Aorta (tissue), 5 donors: ENCODE measurements around the gene UBAP1L. TPM values are rescaled to one million over a fixed set of nuclear protein-coding genes. Genes with fewer than 3 reads are reported as not detected.
"Not testable (repeated sequence)": the region's sequence is repeated elsewhere in the genome, so short reads cannot be mapped to it uniquely, and the experiment has no call there.

Experiments
- ATAC-seq: fragments of 200-7000 bp; cut with Tn5 transposase; one replicate; pipeline ENCODE4 v1.9.1; 2022; ENCODE audit warnings: moderate library complexity; ENCODE audit not compliant: low FRiP score
- DNase-seq, 2 donors: peaks; one replicate each; pipeline ENCODE4 v3.0.0-alpha.2; 2020
- H3K27ac ChIP-seq, 2 donors: one replicate each; pipeline ENCODE4 v1.5.1; 2013; ENCODE audit warnings: low read length in 2 of 2, mild to moderate bottlenecking in 2 of 2, moderate library complexity in 2 of 2, control low read depth in 1 of 2, inconsistent platforms in 1 of 2, low read depth in 1 of 2
- H3K27me3 ChIP-seq, 2 donors: one replicate each; pipeline ENCODE4 v1.6.1; 2013; ENCODE audit warnings: control low read depth in 1 of 2, low read length in 1 of 2, mild to moderate bottlenecking in 1 of 2, moderate library complexity in 1 of 2; ENCODE audit not compliant: insufficient read depth in 2 of 2, control insufficient read depth in 1 of 2
- H3K36me3 ChIP-seq, 2 donors: one replicate each; pipeline ENCODE4 v1.6.1; 2013; ENCODE audit warnings: control low read depth in 1 of 2, low read length in 1 of 2, mild to moderate bottlenecking in 1 of 2; ENCODE audit not compliant: insufficient read depth in 2 of 2, control insufficient read depth in 1 of 2
- H3K4me1 ChIP-seq, 2 donors: one replicate each; pipeline ENCODE4 v1.6.1; 2013; ENCODE audit warnings: low read length in 2 of 2, control low read depth in 1 of 2, mild to moderate bottlenecking in 1 of 2, moderate library complexity in 1 of 2; ENCODE audit not compliant: insufficient read depth in 2 of 2, control insufficient read depth in 1 of 2
- H3K4me3 ChIP-seq, 2 donors: one replicate each; pipeline ENCODE4 v1.5.1; 2013; ENCODE audit warnings: low read length in 2 of 2, control low read depth in 1 of 2, mild to moderate bottlenecking in 1 of 2
- H3K9me3 ChIP-seq: one replicate; pipeline ENCODE4 v1.6.1; 2013; ENCODE audit warnings: mild to moderate bottlenecking, low read length; ENCODE audit not compliant: control insufficient read depth
- WGBS, 2 donors: extraction: QIAGEN DNeasy Blood & Tissue Kit; methylation state at CpG; one replicate each; pipeline ENCODE4 v1.1.7; 2013; 5-methylcytosine and 5-hydroxymethylcytosine counted together
- intact Hi-C, 2 donors: fragments of 100-400 bp; cut with DNase I; formaldehyde crosslinking; loops; one replicate each; pipeline versions ENCODE4 v1.14.2 to v1.15.0; 2022
- polyA plus RNA-seq, 2 donors: library from polyadenylated mRNA; stranded (reverse); fragments of 200-250 nt; gene quantifications; one replicate each; pipeline ENCODE4 v1.2.3, GENCODE V29; 2013
- total RNA-seq, 2 donors: library from RNA; stranded (reverse); fragmentation: NEBNext Ultra II Directional; extraction: Animal tissue kit (Norgen Biotek cat#: 25700); gene quantifications; one replicate each; pipeline ENCODE4 v1.2.1, GENCODE V29; 2021
- donor health status: healthy with polysubstance abuse.
- donor health status: Bipolar disorder and iron deficiency.
- donor health status: DM: no; HTN: no; CAD: no.
- donor health status: DM: no; HTN: no; CAD: no.
- donor health status: DM: yes; HTN: yes; CAD: no.

The UBAP1L gene
- total and polyA plus RNA-seq, 4 donors, result 0.88 to 10.3 (median 7.0) TPM

- intact Hi-C loops, result no loop called here
- H3K9me3 ChIP-seq, result no peaks in the 10 kb centered on the region
- WGBS, 2 donors, result 88% methylated on average over 5 of the region's 5 CpGs
- H3K36me3 ChIP-seq, result no peaks in the 10 kb centered on the region
- DNase-seq (no peak), ATAC-seq (no peak)
- H3K27me3 ChIP-seq, result no peaks in the 10 kb centered on the region
- no peaks in the 10 kb centered on the region for H3K4me1 ChIP-seq
- H3K27ac ChIP-seq, result no peak overlapping the region
- H3K4me3 ChIP-seq, result no peak overlapping the region
Observed at GRCh38 chr15:65105038-65105437, 10.0 kb downstream of the UBAP1L start.

GRCh38 chr15:65102912-65103311, 12.1 kb downstream of the UBAP1L start:
- 95% methylated on average over 3 of the region's 3 CpGs for WGBS, 2 donors
- DNase-seq (no peak), ATAC-seq (no peak)
- no peaks in the 10 kb centered on the region for H3K27me3 ChIP-seq
- no peaks in the 10 kb centered on the region for H3K9me3 ChIP-seq
- peaks cover 0 to 4% of the 10 kb centered on the region in 2 donors for H3K36me3 ChIP-seq
- H3K4me3 ChIP-seq, result no peak overlapping the region
- no peak overlapping the region for H3K27ac ChIP-seq
- intact Hi-C loops, result loop anchor here in 1 of 2 donors (5.0 kb wide), 1 partner anchor 51 kb away; no protein-coding TSS in a partner anchor
- H3K4me1 ChIP-seq, result no peaks in the 10 kb centered on the region

- Histone ChIP-seq H3K4me1 (no peaks in the 10 kb centered on the region), H3K27me3 (no peaks in the 10 kb centered on the region), H3K9me3 (no peaks in the 10 kb centered on the region), H3K27ac (no peak overlapping the region), H3K4me3 (no peak overlapping the region), H3K36me3 (peaks cover 0 to 4% of the 10 kb centered on the region in 2 donors)
- intact Hi-C loops, result loop anchor here (1.0 to 5.0 kb wide), 3 partner anchors 48 to 69 kb away; no protein-coding TSS in a partner anchor
- 58 to 70% methylated on average over 47 to 75 of the region's 75 CpGs for WGBS, 2 donors
- DNase-seq (no peak), ATAC-seq (peak; percentile 17)
Observed at GRCh38 chr15:65101891-65102708, 12.9 kb downstream of the UBAP1L start.

GRCh38 chr15:65101411-65101890, 13.5 kb downstream of the UBAP1L start:
- DNase-seq (peak; percentile 82 to 93), ATAC-seq (peak; percentile 74)
- H3K4me3 ChIP-seq, result no peak overlapping the region
- H3K27ac ChIP-seq, result no peak overlapping the region
- H3K27me3 ChIP-seq, result no peaks in the 10 kb centered on the region
- intact Hi-C loops, result loop anchor here (1.0 to 5.0 kb wide), 3 partner anchors 47 to 68 kb away; no protein-coding TSS in a partner anchor
- WGBS, 2 donors, result 28% methylated on average over 9 of the region's 9 CpGs
- H3K4me1 ChIP-seq, result no peaks in the 10 kb centered on the region
- peaks cover 0 to 4% of the 10 kb centered on the region in 2 donors for H3K36me3 ChIP-seq
- no peaks in the 10 kb centered on the region for H3K9me3 ChIP-seq

GRCh38 chr15:65100442-65100841, 14.6 kb downstream of the UBAP1L start:
- WGBS, 2 donors, result 40 to 61% methylated on average over 7 of the region's 7 CpGs
- no peaks in the 10 kb centered on the region for H3K9me3 ChIP-seq
- no peak for ATAC-seq
- intact Hi-C loops, result loop anchor here in 1 of 2 donors (5.0 kb wide), 1 partner anchor 48 kb away; no protein-coding TSS in a partner anchor
- H3K4me3 ChIP-seq, result no peak overlapping the region
- no peaks in the 10 kb centered on the region for H3K4me1 ChIP-seq
- H3K27ac ChIP-seq, result no peak overlapping the region
- H3K27me3 ChIP-seq, result no peaks in the 10 kb centered on the region
- no peak for DNase-seq
- peaks cover 0 to 4% of the 10 kb centered on the region in 2 donors for H3K36me3 ChIP-seq

GRCh38 chr15:65099801-65100200, 15.2 kb downstream of the UBAP1L start:
- H3K27me3 ChIP-seq, H3K36me3 ChIP-seq, ATAC-seq: not testable (repeated sequence)

GRCh38 chr15:65099336-65099735, 15.7 kb downstream of the UBAP1L start:
- no peaks in the 10 kb centered on the region for H3K4me1 ChIP-seq
- DNase-seq (peak in 1 of 2 donors; percentile 37), ATAC-seq (no peak)
- intact Hi-C loops, result no loop called here
- no peak overlapping the region for H3K27ac ChIP-seq
- no peak overlapping the region for H3K4me3 ChIP-seq
- H3K27me3 ChIP-seq, result no peaks in the 10 kb centered on the region
- H3K9me3 ChIP-seq, result no peaks in the 10 kb centered on the region
- H3K36me3 ChIP-seq, result peaks cover 0 to 4% of the 10 kb centered on the region in 2 donors
- 94 to 95% methylated on average over 5 of the region's 5 CpGs for WGBS, 2 donors

More at GRCh38 chr15:65099801-65100200, 15.2 kb downstream of the UBAP1L start:
- DNase-seq, result peak in 1 of 2 donors; percentile 43
- 89 to 90% methylated on average over 10 of the region's 10 CpGs for WGBS, 2 donors
- not testable (repeated sequence) for H3K4me1 ChIP-seq, H3K4me3 ChIP-seq, H3K27ac ChIP-seq, H3K9me3 ChIP-seq
- intact Hi-C loops, result loop anchor here in 1 of 2 donors (5.0 kb wide), 1 partner anchor 48 kb away; no protein-coding TSS in a partner anchor

- Histone ChIP-seq H3K9me3 (no peaks in the 10 kb centered on the region), H3K36me3 (peaks cover 0 to 4% of the 10 kb centered on the region in 2 donors), H3K4me3 (no peak overlapping the region), H3K27me3 (no peaks in the 10 kb centered on the region), H3K27ac (no peak overlapping the region), H3K4me1 (no peaks in the 10 kb centered on the region)
- intact Hi-C loops, result no loop called here
- WGBS, 2 donors, result 96 to 97% methylated on average over 7 of the region's 7 CpGs
- no peak for ATAC-seq
- no peak for DNase-seq
Observed at GRCh38 chr15:65097651-65098263, 17.2 kb downstream of the UBAP1L start.
